22Rv1 (cell line): ENCODE results near the gene GATD1.

ENCODE experiments used
- ZFX ChIP-seq: fragments of 450-650 bp; IDR thresholded peaks from 2 replicates; pipeline ENCODE4 v1.6.1; 2017; ENCODE audit warnings: antibody characterized with exemption, borderline replicate concordance
- TF ChIP-seq, protein P1 (sequence below): fragments of 450-650 bp; IDR thresholded peaks from 2 replicates; pipeline ENCODE4 v1.5.1; 2017; ENCODE audit warnings: mild to moderate bottlenecking

DNA sequence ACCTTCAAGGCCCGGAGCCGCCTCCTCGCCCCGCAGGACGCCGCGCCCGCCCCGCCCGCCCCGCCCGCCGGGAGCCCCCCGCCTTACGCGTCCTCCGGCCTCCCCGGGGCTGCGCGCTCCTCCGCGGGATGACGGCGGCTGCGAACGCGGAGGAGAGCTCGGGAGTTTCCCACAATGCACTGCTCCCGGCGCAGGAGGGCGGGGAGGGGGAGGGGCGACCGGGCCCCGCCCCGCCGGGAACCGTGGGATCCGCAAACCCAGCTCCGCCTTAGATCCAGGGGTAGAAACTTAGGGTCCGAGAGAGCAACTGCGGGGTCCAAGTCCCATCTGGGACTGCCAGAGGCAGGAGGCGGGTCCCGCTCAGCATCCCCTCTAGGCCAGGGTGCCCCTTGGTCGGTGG lies 12.7 kb upstream of the GATD1 start, which contains the start of gene CEND1:
- TF ChIP-seq, protein P1, sequence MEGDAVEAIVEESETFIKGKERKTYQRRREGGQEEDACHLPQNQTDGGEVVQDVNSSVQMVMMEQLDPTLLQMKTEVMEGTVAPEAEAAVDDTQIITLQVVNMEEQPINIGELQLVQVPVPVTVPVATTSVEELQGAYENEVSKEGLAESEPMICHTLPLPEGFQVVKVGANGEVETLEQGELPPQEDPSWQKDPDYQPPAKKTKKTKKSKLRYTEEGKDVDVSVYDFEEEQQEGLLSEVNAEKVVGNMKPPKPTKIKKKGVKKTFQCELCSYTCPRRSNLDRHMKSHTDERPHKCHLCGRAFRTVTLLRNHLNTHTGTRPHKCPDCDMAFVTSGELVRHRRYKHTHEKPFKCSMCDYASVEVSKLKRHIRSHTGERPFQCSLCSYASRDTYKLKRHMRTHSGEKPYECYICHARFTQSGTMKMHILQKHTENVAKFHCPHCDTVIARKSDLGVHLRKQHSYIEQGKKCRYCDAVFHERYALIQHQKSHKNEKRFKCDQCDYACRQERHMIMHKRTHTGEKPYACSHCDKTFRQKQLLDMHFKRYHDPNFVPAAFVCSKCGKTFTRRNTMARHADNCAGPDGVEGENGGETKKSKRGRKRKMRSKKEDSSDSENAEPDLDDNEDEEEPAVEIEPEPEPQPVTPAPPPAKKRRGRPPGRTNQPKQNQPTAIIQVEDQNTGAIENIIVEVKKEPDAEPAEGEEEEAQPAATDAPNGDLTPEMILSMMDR, result no peak
- TF ChIP-seq ZFX, result no peak
